Smooth muscle cell (in vitro differentiated cells): Measurements from ENCODE around the gene NUDT22. TPM values are rescaled to one million over a fixed set of nuclear protein-coding genes. Genes with fewer than 3 reads are reported as not detected.

Experiments
- DNase-seq: peaks from one replicate; lab custom pipeline; 2025; ENCODE audit not compliant: unreplicated experiment; lab: John Stamatoyannopoulos, UW
- H2AFZ ChIP-seq: fragments of 200-600 bp; sonication (generic); 2 replicates; pipeline ENCODE4 v1.6.0; 2016; ENCODE audit warnings: antibody characterized with exemption, low read depth, mild to moderate bottlenecking
- H3F3A ChIP-seq: fragments of 200-600 bp; sonication (generic); 2 replicates; pipeline ENCODE4 v1.6.0; 2017; ENCODE audit warnings: antibody characterized with exemption, low read depth
- H3K27ac ChIP-seq: fragments of 200-600 bp; sonication (generic); 2 replicates; pipeline ENCODE4 v1.5.1; 2016; ENCODE audit warnings: low read depth, mild to moderate bottlenecking
- H3K27me3 ChIP-seq: fragments of 200-600 bp; sonication (generic); 2 replicates; pipeline ENCODE4 v1.6.1; 2016; ENCODE audit warnings: low read depth, mild to moderate bottlenecking
- H3K36me3 ChIP-seq: fragments of 200-600 bp; sonication (generic); 2 replicates; pipeline ENCODE4 v1.5.1; 2016; ENCODE audit warnings: low read depth
- H3K4me1 ChIP-seq: fragments of 200-600 bp; sonication (generic); 2 replicates; pipeline ENCODE4 v1.5.1; 2016; ENCODE audit warnings: low read depth
- H3K4me2 ChIP-seq: fragments of 200-600 bp; sonication (generic); 2 replicates; pipeline ENCODE4 v1.6.0; 2016; ENCODE audit warnings: mild to moderate bottlenecking
- H3K4me3 ChIP-seq: fragments of 200-600 bp; sonication (generic); 2 replicates; pipeline ENCODE4 v1.5.1; 2016; ENCODE audit warnings: mild to moderate bottlenecking
- H3K79me2 ChIP-seq: fragments of 200-600 bp; sonication (generic); 2 replicates; pipeline ENCODE4 v1.6.0; 2016; ENCODE audit warnings: low read depth, mild to moderate bottlenecking
- H3K9ac ChIP-seq: fragments of 200-600 bp; sonication (generic); 2 replicates; pipeline ENCODE4 v1.6.0; 2016; ENCODE audit warnings: low read depth
- H3K9me3 ChIP-seq: fragments of 200-600 bp; sonication (generic); replicated peaks from 2 replicates; pipeline ENCODE4 v1.5.1; 2016; ENCODE audit warnings: low read depth
- H4K20me1 ChIP-seq: fragments of 200-600 bp; sonication (generic); 2 replicates; pipeline ENCODE4 v1.6.0; 2016; ENCODE audit warnings: low read depth
- CTCF ChIP-seq: fragments of 200-600 bp; sonication (generic); IDR thresholded peaks from 2 replicates; pipeline ENCODE4 v1.5.1; 2017; ENCODE audit warnings: borderline replicate concordance, mild to moderate bottlenecking, antibody characterized with exemption; ENCODE audit not compliant: insufficient read depth, poor library complexity, severe bottlenecking
- WGBS: methylation state at CpG from one replicate; pipeline ENCODE4 v1.1.7; 2016; ENCODE audit warnings: low lambda C conversion rate; 5-methylcytosine and 5-hydroxymethylcytosine counted together
- polyA plus RNA-seq: library from polyadenylated mRNA; unstranded; fragments of >200 nt; fragmentation: Nextera tagmentation; extraction: Ambion mirVana; gene quantifications from 2 replicates; pipeline ENCODE4 v1.2.1, GENCODE V29; 2016
- total RNA-seq: library from RNA; depleted of rRNA; stranded (reverse); fragments of >200 nt; gene quantifications from 2 replicates; pipeline ENCODE4 v1.2.3, GENCODE V29; 2014

The NUDT22 gene
- total and polyA plus RNA-seq, 2 experiments from 2014 or later, result 51.5 to 82.1 TPM

DNA sequence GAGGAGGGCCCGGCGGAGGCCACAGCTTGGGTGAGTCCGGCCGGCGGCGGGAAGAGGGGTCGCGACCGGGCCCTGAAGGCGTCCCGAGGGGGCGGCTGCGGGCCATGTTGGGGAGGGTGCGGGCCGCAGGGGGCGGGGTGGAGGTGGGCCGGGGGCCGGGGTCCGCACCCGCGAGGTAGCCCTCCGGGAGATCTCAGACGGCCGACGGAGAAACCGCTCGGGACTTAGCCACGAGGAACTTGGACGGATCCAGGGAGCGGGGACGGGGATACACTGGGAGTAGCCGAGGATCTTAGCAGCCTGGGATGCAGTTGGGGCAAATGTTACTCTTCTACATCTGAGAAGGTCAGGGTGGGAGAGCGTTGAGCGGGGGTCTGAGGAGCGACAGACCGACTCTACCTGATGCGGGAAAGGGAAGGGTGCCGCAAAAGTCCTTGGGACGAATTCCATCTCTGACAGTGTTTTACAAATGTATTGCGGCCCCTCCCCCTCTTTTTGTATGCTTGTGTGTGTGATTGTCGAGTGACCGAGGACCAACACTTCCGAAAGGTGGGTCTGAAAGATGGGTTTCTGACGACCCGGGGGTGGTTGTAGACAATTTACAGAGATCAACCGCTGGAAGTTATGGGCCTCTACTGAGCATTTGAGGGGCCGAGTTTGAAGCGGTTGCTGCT, 39.4 kb upstream of the NUDT22 start:
- Histone ChIP-seq H3F3A (peaks cover 7% of the 10 kb centered on the region), H3K36me3 (no peaks in the 10 kb centered on the region), H3K79me2 (peaks cover 15% of the 10 kb centered on the region), H2AFZ (no peak overlapping the region), H3K27ac (peak overlapping the region; percentile 62), H3K9ac (no peak overlapping the region), H4K20me1 (peaks cover 27% of the 10 kb centered on the region), H3K27me3 (no peaks in the 10 kb centered on the region), H3K4me3 (no peak overlapping the region), H3K9me3 (no peaks in the 10 kb centered on the region), H3K4me2 (no peak overlapping the region), H3K4me1 (peaks cover 7% of the 10 kb centered on the region)
- DNase-seq, result no peak
- no peak for TF ChIP-seq CTCF
- WGBS, result 1% methylated on average over 46 of the region's 48 CpGs

GRCh38 chr11:64192434-64192833, 33.6 kb upstream of the NUDT22 start:
- WGBS, result 74% methylated on average over 5 of the region's 5 CpGs
- Histone ChIP-seq H3K27ac (no peak overlapping the region), H3K4me3 (no peak overlapping the region), H3K36me3 (peaks cover 25% of the 10 kb centered on the region), H3K79me2 (peaks cover 12% of the 10 kb centered on the region), H2AFZ (no peak overlapping the region), H4K20me1 (peaks cover 71% of the 10 kb centered on the region), H3K4me1 (no peaks in the 10 kb centered on the region), H3K9me3 (no peaks in the 10 kb centered on the region), H3K27me3 (no peaks in the 10 kb centered on the region), H3K9ac (no peak overlapping the region), H3F3A (peaks cover 4% of the 10 kb centered on the region), H3K4me2 (no peak overlapping the region)
- no peak for DNase-seq
- TF ChIP-seq CTCF, result no peak

- Histone ChIP-seq H3K9ac (no peak overlapping the region), H3K4me1 (no peaks in the 10 kb centered on the region)
- WGBS, result 59% methylated on average over 9 of the region's 9 CpGs
Observed at GRCh38 chr11:64196626-64197025, 29.4 kb upstream of the NUDT22 start.

More at GRCh38 chr11:64196626-64197025, 29.4 kb upstream of the NUDT22 start:
- Histone ChIP-seq H4K20me1 (peaks cover 47% of the 10 kb centered on the region), H3K36me3 (peaks cover 34% of the 10 kb centered on the region), H3K4me2 (no peak overlapping the region), H2AFZ (no peak overlapping the region), H3K79me2 (peaks cover 12% of the 10 kb centered on the region), H3K4me3 (no peak overlapping the region), H3F3A (no peaks in the 10 kb centered on the region), H3K27ac (no peak overlapping the region), H3K9me3 (no peaks in the 10 kb centered on the region), H3K27me3 (no peaks in the 10 kb centered on the region)
- no peak for DNase-seq
- TF ChIP-seq CTCF, result no peak
